Measurements from ENCODE around the gene MRPL50.

The MRPL50 gene

GRCh38 chr9:101398068-101398929 is at the start of gene MRPL50, which contains the start of gene ZNF189:
TSS of gene MRPL50 (minus strand) at chr9:101398618. CDS start at chr9:101398592, 26 bp downstream.
TSS of gene ZNF189 (plus strand) at chr9:101398851. CDS start at chr9:101399157, 306 bp downstream.
- DNase-seq = peak; percentile 99

- no peak for DNase-seq
Observed at GRCh38 chr9:101446732-101447131, 48.3 kb upstream of the MRPL50 start.

- peak; percentile 27 for DNase-seq
Observed at GRCh38 chr9:101445353-101446029, 47.1 kb upstream of the MRPL50 start.

- DNase-seq = no peak
Observed at GRCh38 chr9:101443364-101443771, 45.0 kb upstream of the MRPL50 start.

- DNase-seq = no peak
Observed at GRCh38 chr9:101442736-101443135, 44.3 kb upstream of the MRPL50 start.

GRCh38 chr9:101442318-101442717 is 43.9 kb upstream of the MRPL50 start:
- DNase-seq = no peak

- DNase-seq = no peak
Observed at GRCh38 chr9:101440714-101441230, 42.4 kb upstream of the MRPL50 start.

- DNase-seq = no peak
Observed at GRCh38 chr9:101438523-101438922, 40.1 kb upstream of the MRPL50 start.

GRCh38 chr9:101437806-101438232 is 39.4 kb upstream of the MRPL50 start:
- no peak for DNase-seq

GRCh38 chr9:101435601-101436079 is 37.2 kb upstream of the MRPL50 start, which contains the start of gene ALDOB:
TSS of gene ALDOB (minus strand) at chr9:101435774. CDS start at chr9:101430887, 4,887 bp downstream.
- no peak for DNase-seq

GRCh38 chr9:101434998-101435397 is 36.6 kb upstream of the MRPL50 start:
- DNase-seq = no peak

GRCh38 chr9:101433229-101433628 is 34.8 kb upstream of the MRPL50 start:
- DNase-seq = no peak

- no peak for DNase-seq
Observed at GRCh38 chr9:101432740-101433139, 34.3 kb upstream of the MRPL50 start.

- no peak for DNase-seq
Observed at GRCh38 chr9:101432171-101432570, 33.8 kb upstream of the MRPL50 start.

GRCh38 chr9:101429736-101430135 is 31.3 kb upstream of the MRPL50 start:
- DNase-seq = no peak

- DNase-seq = no peak
Observed at GRCh38 chr9:101428909-101429308, 30.5 kb upstream of the MRPL50 start.

- DNase-seq = no peak
Observed at GRCh38 chr9:101427957-101428655, 29.7 kb upstream of the MRPL50 start.

- no peak for DNase-seq
Observed at GRCh38 chr9:101427358-101427757, 28.9 kb upstream of the MRPL50 start.

GRCh38 chr9:101421653-101422065 is 23.2 kb upstream of the MRPL50 start:
- DNase-seq = no peak

GRCh38 chr9:101419863-101420262 is 21.4 kb upstream of the MRPL50 start:
- DNase-seq = no peak

- DNase-seq = peak; percentile 10
Observed at GRCh38 chr9:101418518-101419430, 20.4 kb upstream of the MRPL50 start.

GRCh38 chr9:101417977-101418376 is 19.6 kb upstream of the MRPL50 start:
- no peak for DNase-seq
